Fibroblast of skin of left biceps (primary cell): ENCODE measurements around the gene NIPA2.

ENCODE experiments used
- DNase-seq, 2 experiments: peaks; one replicate each; pipeline ENCODE4 v3.0.0-alpha.2; 2013; ENCODE audit warnings: low read depth in 2 of 2

The NIPA2 gene

GRCh38 chr15:22877607-22878006 lies 39.1 kb downstream of the NIPA2 start:
- DNase-seq = no peak

- no peak for DNase-seq
Observed at GRCh38 chr15:22878103-22878502, 39.6 kb downstream of the NIPA2 start.

GRCh38 chr15:22880068-22880980 lies 41.9 kb downstream of the NIPA2 start:
- DNase-seq = no peak

- DNase-seq = no peak
Observed at GRCh38 chr15:22880981-22881738, 42.7 kb downstream of the NIPA2 start.

- DNase-seq = no peak
Observed at GRCh38 chr15:22881739-22882440, 43.4 kb downstream of the NIPA2 start.

GRCh38 chr15:22883196-22883595 lies 44.7 kb downstream of the NIPA2 start:
- no peak for DNase-seq

- DNase-seq = no peak
Observed at GRCh38 chr15:22884344-22884743, 45.9 kb downstream of the NIPA2 start.

GRCh38 chr15:22885120-22885519 lies 46.7 kb downstream of the NIPA2 start:
- no peak for DNase-seq

GRCh38 chr15:22887157-22887951 lies 48.9 kb downstream of the NIPA2 start:
- peak in 1 of 2 experiments; percentile 15 for DNase-seq

GRCh38 chr15:22888120-22888859 lies 49.8 kb downstream of the NIPA2 start:
- DNase-seq = peak; percentile 80

- no peak for DNase-seq
Observed at GRCh38 chr15:22889146-22889818, 50.8 kb downstream of the NIPA2 start.

- no peak for DNase-seq
Observed at GRCh38 chr15:22890296-22890695, 51.8 kb downstream of the NIPA2 start.

GRCh38 chr15:22891426-22892210 lies 53.2 kb downstream of the NIPA2 start:
- DNase-seq = no peak

GRCh38 chr15:22892333-22892732 lies 53.9 kb downstream of the NIPA2 start:
- no peak for DNase-seq

GRCh38 chr15:22893081-22893480 lies 54.6 kb downstream of the NIPA2 start:
- no peak for DNase-seq

GRCh38 chr15:22893881-22894280 lies 55.4 kb downstream of the NIPA2 start:
- no peak for DNase-seq

- no peak for DNase-seq
Observed at GRCh38 chr15:22895465-22896190, 57.2 kb downstream of the NIPA2 start.

GRCh38 chr15:22902046-22902445 lies 63.6 kb downstream of the NIPA2 start:
- no peak for DNase-seq

- no peak for DNase-seq
Observed at GRCh38 chr15:22902578-22902977, 64.1 kb downstream of the NIPA2 start.
